Naive B cell (primary cell): ENCODE data around the gene EPN3. TPM values are rescaled to one million over a fixed set of nuclear protein-coding genes. Genes with fewer than 3 reads are reported as not detected.
A peak's percentile ranks its signal among the peaks of the same experiment; 100 is the strongest.

Source experiments
- ATAC-seq, 2 donors: fragments of 150-1000 bp; cut with Tn5 transposase; 2 replicates each; pipeline ENCODE4 v1.10.0; 2021; ENCODE audit warnings: low read depth in 2 of 2, mild to moderate bottlenecking in 2 of 2, moderate library complexity in 2 of 2
- DNase-seq: peaks from one replicate; pipeline ENCODE4 v3.0.0; 2022
- H3K27ac Mint-ChIP-seq, 6 donors: one replicate each; pipeline ENCODE4 v1.8.0; 2020 to 2022; ENCODE audit warnings: mild to moderate bottlenecking in 6 of 6, mixed read lengths in 6 of 6, moderate library complexity in 5 of 6, inconsistent platforms in 2 of 6
- H3K27me3 Mint-ChIP-seq, 3 donors: one replicate each; pipeline ENCODE4 v1.8.0; 2021 to 2022; ENCODE audit warnings: mixed read lengths in 3 of 3, mild to moderate bottlenecking in 1 of 3
- H3K36me3 Mint-ChIP-seq, 2 donors: one replicate each; pipeline ENCODE4 v1.8.0; 2020 to 2022; ENCODE audit warnings: mixed read lengths in 2 of 2, inconsistent platforms in 1 of 2, mild to moderate bottlenecking in 1 of 2
- H3K4me1 Mint-ChIP-seq, 3 donors: one replicate each; pipeline ENCODE4 v1.8.0; 2020 to 2022; ENCODE audit warnings: mixed read lengths in 3 of 3, inconsistent platforms in 1 of 3, mild to moderate bottlenecking in 1 of 3, moderate library complexity in 1 of 3
- H3K4me3 Mint-ChIP-seq, 8 donors: one replicate each; pipeline ENCODE4 v1.8.0; 2020 to 2022; ENCODE audit warnings: mild to moderate bottlenecking in 8 of 8, mixed read lengths in 8 of 8, moderate library complexity in 8 of 8, inconsistent platforms in 2 of 8
- H3K9me3 Mint-ChIP-seq, 7 donors: one replicate each; pipeline ENCODE4 v1.8.0; 2020 to 2022; ENCODE audit warnings: mixed read lengths in 7 of 7, mild to moderate bottlenecking in 5 of 7, inconsistent platforms in 2 of 7, moderate library complexity in 1 of 7
- polyA plus RNA-seq, 6 donors: library from polyadenylated mRNA; unstranded; fragments of 300-500 nt; fragmentation: Illumina TruSeq; gene quantifications; one replicate each; pipeline ENCODE4 v1.2.3, GENCODE V29; 2021; ENCODE audit warnings: low read depth in 6 of 6

The EPN3 gene
- polyA plus RNA-seq, 6 donors from 2014 or later: not detected

DNA sequence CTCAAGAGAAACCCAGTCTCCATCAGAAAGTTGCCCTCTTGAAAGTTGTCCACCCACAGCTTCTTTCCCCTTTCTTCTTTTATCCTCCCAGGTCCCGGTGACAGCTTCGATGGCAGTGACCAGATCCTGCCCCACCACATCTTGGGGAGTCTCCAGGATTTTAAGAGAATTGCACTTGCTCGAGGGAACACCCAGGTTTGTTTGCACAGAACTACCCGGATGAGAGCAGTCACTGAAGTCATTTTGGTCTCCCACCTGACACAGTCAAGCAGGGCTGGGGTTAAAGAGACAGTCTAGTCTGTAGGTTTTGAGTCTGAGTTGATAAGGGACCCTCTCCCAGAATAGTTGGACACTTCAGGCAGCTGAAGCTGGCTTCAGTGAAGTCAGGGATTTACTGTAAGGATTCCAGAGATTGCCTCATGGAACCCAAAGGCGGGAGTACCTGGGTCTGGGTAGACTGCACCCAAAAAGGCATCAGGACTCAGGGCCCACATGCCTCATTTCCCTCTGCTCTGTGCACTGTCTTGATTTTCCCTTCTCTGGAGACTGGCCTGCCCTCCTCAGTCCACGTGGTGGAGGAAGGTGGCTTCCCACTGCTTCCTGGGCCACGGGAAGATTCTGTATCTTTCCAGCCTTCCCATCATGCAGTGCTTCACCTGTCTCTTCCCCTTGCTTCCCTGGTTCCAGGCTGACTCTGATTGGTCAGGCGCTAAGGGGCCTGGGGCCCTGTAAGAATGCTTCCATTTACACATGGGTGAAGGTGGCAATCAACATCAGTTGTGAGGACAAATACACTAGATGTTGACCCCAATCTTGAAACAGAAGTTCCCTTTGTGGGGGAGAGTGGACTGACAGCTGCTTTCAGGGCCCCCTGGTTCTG lies 14.8 kb upstream of the EPN3 start:
- Mint-ChIP-seq H3K9me3 (no peaks in the 10 kb centered on the region), H3K4me1 (no peaks in the 10 kb centered on the region), H3K4me3 (no peak overlapping the region), H3K27ac (peak overlapping the region in 1 of 6 donors; percentile 37), H3K27me3 (no peaks in the 10 kb centered on the region), H3K36me3 (no peaks in the 10 kb centered on the region)
- DNase-seq: no peak
- no peak for ATAC-seq

- Mint-ChIP-seq H3K4me1 (no peaks in the 10 kb centered on the region), H3K9me3 (no peaks in the 10 kb centered on the region), H3K27me3 (no peaks in the 10 kb centered on the region), H3K36me3 (no peaks in the 10 kb centered on the region), H3K4me3 (no peak overlapping the region), H3K27ac (peak overlapping the region in 1 of 6 donors; percentile 33)
- ATAC-seq: no peak
- DNase-seq: no peak
Observed at GRCh38 chr17:50518384-50519023, 14.0 kb upstream of the EPN3 start.

DNA sequence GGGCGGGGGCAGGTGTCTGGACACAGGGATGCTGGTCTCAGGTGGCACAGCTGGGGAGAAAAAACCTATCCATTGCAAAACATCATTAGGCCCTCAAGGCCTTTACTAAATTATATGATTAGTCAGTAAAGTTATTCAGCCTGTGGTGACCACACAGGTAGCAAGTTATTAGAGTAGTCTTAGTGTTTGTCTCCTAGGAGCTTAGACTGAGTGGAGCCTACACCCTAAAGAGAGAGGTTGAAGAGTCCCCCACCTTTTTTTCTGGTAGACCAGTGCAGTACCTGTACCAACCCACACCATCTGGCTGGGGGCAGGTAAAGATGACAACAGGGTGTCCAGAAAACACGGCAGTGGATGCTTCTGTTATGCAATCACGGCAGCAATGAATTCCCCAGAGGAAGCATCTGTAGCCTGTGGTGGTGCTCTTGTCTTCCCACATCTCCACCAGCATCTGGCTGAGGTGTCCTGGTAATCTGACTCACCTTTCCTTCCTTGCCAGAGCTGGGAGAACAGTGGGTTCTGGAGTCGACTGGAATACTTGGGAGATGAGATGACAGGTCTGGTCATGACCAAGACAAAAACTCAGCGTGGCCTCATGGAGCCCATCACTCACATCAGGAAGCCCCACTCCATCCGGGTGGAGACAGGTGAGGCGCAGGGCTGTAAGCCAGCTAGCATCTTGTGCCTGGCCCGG lies 13.2 kb upstream of the EPN3 start:
- Mint-ChIP-seq H3K27ac (no peak overlapping the region), H3K4me1 (no peaks in the 10 kb centered on the region), H3K36me3 (no peaks in the 10 kb centered on the region), H3K4me3 (no peak overlapping the region), H3K27me3 (no peaks in the 10 kb centered on the region), H3K9me3 (no peaks in the 10 kb centered on the region)
- ATAC-seq (no peak), DNase-seq (no peak)

- no peak for ATAC-seq
- H3K4me3 Mint-ChIP-seq: no peak overlapping the region
- H3K4me1 Mint-ChIP-seq: no peaks in the 10 kb centered on the region
- DNase-seq: no peak
- no peak overlapping the region for H3K27ac Mint-ChIP-seq
- H3K36me3 Mint-ChIP-seq: no peaks in the 10 kb centered on the region
- H3K9me3 Mint-ChIP-seq: no peaks in the 10 kb centered on the region
- H3K27me3 Mint-ChIP-seq: no peaks in the 10 kb centered on the region
Observed at GRCh38 chr17:50520483-50520882, 12.1 kb upstream of the EPN3 start.

DNA sequence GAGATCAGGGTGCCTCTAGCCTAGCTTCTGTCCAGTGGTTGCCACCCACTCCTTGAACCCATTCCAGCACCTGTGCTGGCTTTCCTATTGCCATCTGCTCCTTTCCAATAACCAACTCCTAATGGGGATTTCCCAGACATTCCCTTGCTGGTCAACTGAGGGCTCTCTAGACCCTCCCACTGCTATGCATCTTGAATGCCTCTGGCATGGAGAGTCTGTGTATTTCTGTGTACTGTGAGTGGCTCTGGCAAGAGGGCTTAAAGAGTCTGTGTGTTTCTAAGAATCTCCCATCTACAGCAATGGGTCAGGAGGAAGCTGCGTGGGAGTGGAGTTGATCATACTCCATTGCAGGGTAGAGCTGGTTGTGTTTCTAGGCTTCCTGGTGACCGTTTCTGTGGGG lies 11.0 kb upstream of the EPN3 start:
- no peaks in the 10 kb centered on the region for H3K27me3 Mint-ChIP-seq
- no peaks in the 10 kb centered on the region for H3K9me3 Mint-ChIP-seq
- ATAC-seq (no peak), DNase-seq (no peak)
- H3K4me3 Mint-ChIP-seq: no peak overlapping the region
- H3K4me1 Mint-ChIP-seq: no peaks in the 10 kb centered on the region
- H3K36me3 Mint-ChIP-seq: no peaks in the 10 kb centered on the region
- H3K27ac Mint-ChIP-seq: no peak overlapping the region

DNA sequence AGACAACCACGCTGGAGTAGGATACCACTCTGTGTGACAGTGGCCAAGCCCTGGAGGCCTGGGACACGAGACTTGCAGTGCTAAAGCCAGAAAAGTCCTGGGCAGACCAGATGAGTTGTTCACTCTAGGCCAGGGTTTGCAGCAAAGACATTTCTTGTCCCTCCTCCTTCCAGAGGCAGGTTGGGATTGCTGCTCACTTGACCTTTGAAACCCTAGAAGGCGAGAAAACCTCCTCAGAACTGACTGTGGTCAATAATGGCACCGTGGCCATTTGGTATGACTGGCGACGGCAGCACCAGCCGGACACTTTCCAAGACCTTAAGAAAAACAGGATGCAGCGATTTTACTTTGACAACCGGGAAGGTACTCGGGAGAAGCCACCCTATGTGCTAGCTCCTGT lies 9.8 kb upstream of the EPN3 start:
- Mint-ChIP-seq H3K27ac (no peak overlapping the region), H3K4me3 (no peak overlapping the region), H3K9me3 (no peaks in the 10 kb centered on the region), H3K36me3 (no peaks in the 10 kb centered on the region), H3K27me3 (no peaks in the 10 kb centered on the region), H3K4me1 (no peaks in the 10 kb centered on the region)
- ATAC-seq (no peak), DNase-seq (no peak)

DNA sequence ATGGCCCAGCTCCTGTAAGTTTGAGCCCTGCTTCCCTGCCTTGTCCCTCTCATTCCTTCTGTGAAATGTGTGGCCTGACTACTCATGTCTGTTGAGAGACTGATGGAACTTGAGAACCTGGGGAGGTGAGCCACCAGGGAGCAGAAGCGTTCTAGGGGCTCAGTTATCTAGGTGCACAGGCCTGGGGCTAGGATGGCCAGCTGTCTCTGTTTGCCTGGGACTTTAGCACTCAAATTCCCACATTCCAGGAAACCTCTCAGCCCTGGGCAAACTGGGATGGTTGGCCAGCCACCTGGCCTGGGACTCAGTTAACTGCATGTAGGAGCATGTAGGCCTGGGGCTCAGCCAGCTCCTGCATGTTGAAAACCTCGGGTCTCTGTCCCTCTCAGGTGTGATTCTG lies 9.3 kb upstream of the EPN3 start:
- DNase-seq: no peak
- H3K4me1 Mint-ChIP-seq: no peaks in the 10 kb centered on the region
- H3K27me3 Mint-ChIP-seq: peaks cover 0 to 2% (median under 1%) of the 10 kb centered on the region in 3 donors
- H3K9me3 Mint-ChIP-seq: no peaks in the 10 kb centered on the region
- no peak for ATAC-seq
- H3K36me3 Mint-ChIP-seq: no peaks in the 10 kb centered on the region
- H3K27ac Mint-ChIP-seq: no peak overlapping the region
- no peak overlapping the region for H3K4me3 Mint-ChIP-seq

- ATAC-seq: no peak
- Mint-ChIP-seq H3K36me3 (no peaks in the 10 kb centered on the region), H3K27me3 (peaks cover 9 to 18% (median 17%) of the 10 kb centered on the region in 3 donors), H3K27ac (no peak overlapping the region), H3K4me1 (no peaks in the 10 kb centered on the region), H3K4me3 (no peak overlapping the region), H3K9me3 (no peaks in the 10 kb centered on the region)
- DNase-seq: no peak
Observed at GRCh38 chr17:50524838-50525237, 7.7 kb upstream of the EPN3 start.

DNA sequence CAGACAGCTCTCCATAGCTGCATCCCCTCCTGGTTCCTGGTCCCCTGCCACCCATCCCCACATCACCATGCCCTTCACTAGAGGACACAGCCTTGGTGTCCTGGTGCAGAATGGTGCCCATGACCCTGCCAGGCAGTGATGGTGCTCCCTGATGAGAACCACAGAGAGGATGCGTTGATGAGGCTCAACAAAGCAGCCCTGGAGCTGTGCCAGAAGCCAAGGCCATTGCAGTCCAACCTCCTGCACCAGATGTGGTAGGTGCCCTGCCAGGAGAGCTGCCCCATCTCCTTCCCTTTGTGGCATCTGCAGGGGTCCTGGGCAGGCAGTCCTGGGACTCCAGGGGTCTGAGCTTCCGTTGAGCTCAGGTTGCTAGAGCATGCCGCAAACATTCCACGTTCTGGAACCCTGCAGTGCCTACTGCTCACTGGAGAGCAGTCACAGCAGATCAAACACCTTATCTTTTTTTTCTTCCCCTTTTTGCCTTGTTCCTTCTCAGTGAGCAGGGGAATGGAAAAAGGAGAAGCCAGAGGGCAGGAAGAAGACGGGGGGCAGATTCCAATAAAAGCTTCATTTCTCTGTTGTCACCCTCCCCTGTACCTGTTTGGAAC lies 5.3 kb upstream of the EPN3 start:
- H3K36me3 Mint-ChIP-seq: peaks cover 0 to 6% of the 10 kb centered on the region in 2 donors
- no peak overlapping the region for H3K4me3 Mint-ChIP-seq
- no peak overlapping the region for H3K27ac Mint-ChIP-seq
- H3K27me3 Mint-ChIP-seq: peaks cover 29 to 40% (median 40%) of the 10 kb centered on the region in 3 donors
- peaks cover 0 to 5% (median 0%) of the 10 kb centered on the region in 3 donors for H3K4me1 Mint-ChIP-seq
- DNase-seq (no peak), ATAC-seq (no peak)
- H3K9me3 Mint-ChIP-seq: no peaks in the 10 kb centered on the region

DNA sequence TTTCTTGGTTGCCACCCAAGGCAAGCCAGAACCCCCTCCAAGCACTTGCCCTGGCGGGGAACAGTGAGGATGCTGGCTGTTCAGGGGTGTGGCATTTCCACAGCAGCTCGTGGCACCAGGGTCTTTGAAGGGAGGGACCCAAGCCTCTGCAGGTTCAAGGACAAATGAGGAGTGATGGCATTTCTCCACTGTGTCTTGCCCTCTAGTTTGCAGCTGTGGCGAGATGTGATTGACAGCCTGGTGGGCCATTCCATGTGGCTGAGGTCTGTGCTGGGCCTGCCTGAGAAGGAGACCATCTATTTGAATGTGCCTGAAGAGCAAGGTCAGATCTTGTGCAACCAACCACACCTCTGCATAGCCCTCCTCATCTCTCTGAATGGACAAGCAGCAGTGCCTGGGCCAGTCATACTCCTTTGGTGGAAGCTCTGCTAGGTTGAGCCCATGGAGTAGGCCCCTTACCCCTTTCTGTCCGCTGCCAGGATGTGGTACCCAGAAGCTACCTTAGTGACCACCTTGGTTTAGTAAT lies 4.5 kb upstream of the EPN3 start:
- Mint-ChIP-seq H3K36me3 (peaks cover 0 to 6% of the 10 kb centered on the region in 2 donors), H3K27ac (no peak overlapping the region), H3K27me3 (peaks cover 30 to 48% (median 44%) of the 10 kb centered on the region in 3 donors), H3K4me3 (no peak overlapping the region), H3K4me1 (peaks cover 0 to 9% (median 0%) of the 10 kb centered on the region in 3 donors), H3K9me3 (no peaks in the 10 kb centered on the region)
- DNase-seq: no peak
- ATAC-seq: no peak

DNA sequence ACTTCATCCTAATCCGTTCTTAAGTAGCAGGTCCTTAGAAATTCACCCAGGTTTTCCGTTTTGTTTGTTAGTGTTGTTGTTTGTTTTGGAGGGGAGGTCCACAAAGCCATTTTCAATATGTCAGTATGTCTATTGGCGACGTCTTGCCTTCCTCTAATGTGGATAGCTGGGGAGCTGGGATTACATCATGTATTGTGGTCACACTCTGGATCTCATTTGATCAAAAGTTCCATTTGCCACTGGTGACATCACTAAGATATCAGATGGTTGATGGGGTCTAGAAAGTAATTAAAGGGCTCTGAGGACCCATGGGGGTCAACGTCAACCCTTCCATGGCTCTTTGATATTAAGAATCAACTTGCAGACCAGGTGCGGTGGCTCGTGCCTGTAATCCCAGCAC lies 2.7 kb upstream of the EPN3 start:
- ATAC-seq (no peak), DNase-seq (no peak)
- H3K27me3 Mint-ChIP-seq: peaks cover 40 to 66% (median 62%) of the 10 kb centered on the region in 3 donors
- H3K4me1 Mint-ChIP-seq: peaks cover 12 to 19% (median 14%) of the 10 kb centered on the region in 3 donors
- peaks cover 0 to 6% of the 10 kb centered on the region in 2 donors for H3K36me3 Mint-ChIP-seq
- H3K4me3 Mint-ChIP-seq: no peak overlapping the region
- no peaks in the 10 kb centered on the region for H3K9me3 Mint-ChIP-seq
- H3K27ac Mint-ChIP-seq: no peak overlapping the region

DNA sequence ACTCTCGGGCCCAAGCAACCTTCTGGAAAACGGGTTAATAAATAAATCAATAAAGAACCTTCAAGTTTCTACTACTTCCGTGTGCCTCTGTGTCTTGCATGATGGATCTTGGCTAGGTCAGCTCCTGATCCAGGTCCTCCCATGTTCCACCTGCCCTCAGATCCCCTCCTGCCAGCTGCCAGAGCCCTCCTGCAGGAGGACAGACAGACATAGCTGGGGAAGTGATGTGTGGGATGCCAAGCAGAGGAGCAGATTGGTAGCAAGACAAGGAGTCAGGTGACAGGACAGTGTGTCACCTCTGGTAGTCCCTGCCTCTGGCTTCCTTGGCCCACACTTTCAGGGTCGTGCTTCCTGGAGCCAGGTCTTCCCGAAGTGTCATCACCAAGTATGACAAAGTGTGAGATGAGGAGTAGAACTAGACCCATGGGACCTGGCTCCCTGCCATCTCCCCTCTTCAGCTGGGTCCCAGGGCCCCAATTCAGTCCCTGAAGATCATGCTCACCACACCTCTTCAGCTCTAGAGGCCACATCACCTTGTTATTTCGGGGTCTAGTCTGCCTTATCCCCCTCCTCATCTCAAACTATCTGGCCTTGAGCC lies 1.0 kb upstream of the EPN3 start:
- DNase-seq (no peak), ATAC-seq (no peak)
- H3K27ac Mint-ChIP-seq: no peak overlapping the region
- H3K9me3 Mint-ChIP-seq: no peaks in the 10 kb centered on the region
- H3K27me3 Mint-ChIP-seq: peaks cover 56 to 82% (median 78%) of the 10 kb centered on the region in 3 donors
- H3K4me1 Mint-ChIP-seq: peaks cover 12 to 19% (median 14%) of the 10 kb centered on the region in 3 donors
- peaks cover 0 to 6% of the 10 kb centered on the region in 2 donors for H3K36me3 Mint-ChIP-seq
- no peak overlapping the region for H3K4me3 Mint-ChIP-seq

GRCh38 chr17:50533185-50533584 lies 650 bp downstream of the EPN3 start:
- H3K4me3 Mint-ChIP-seq: peak overlapping the region in 1 of 8 donors; percentile 0
- peaks cover 58 to 81% (median 80%) of the 10 kb centered on the region in 3 donors for H3K27me3 Mint-ChIP-seq
- peaks cover 12 to 19% (median 14%) of the 10 kb centered on the region in 3 donors for H3K4me1 Mint-ChIP-seq
- no peaks in the 10 kb centered on the region for H3K9me3 Mint-ChIP-seq
- DNase-seq (no peak), ATAC-seq (no peak)
- peaks cover 0 to 6% of the 10 kb centered on the region in 2 donors for H3K36me3 Mint-ChIP-seq
- H3K27ac Mint-ChIP-seq: peak overlapping the region in 1 of 6 donors; percentile 21
